Activated CD4-positive, alpha-beta memory T cell treated with anti-CD3 and anti-CD28 coated beads, Interleukin-2, amount 10 ng/mL, durations not matched to agents 7 days and 5 days (primary cell): ENCODE data around the gene SPATA46. TPM values are rescaled to one million over a fixed set of nuclear protein-coding genes. Genes with fewer than 3 reads are reported as not detected.

ENCODE experiments used
- CTCF ChIA-PET: fragments of 350-600 bp; sonication (Branson Sonifier 250); formaldehyde crosslinking; loops from one replicate; lab custom pipeline; 2021; ENCODE audit warnings: antibody characterized with exemption, inconsistent platforms; lab: Charles Lee
- POLR2A ChIA-PET: fragments of 350-600 bp; sonication (Branson Sonifier 250); formaldehyde crosslinking; loops from one replicate; lab custom pipeline; 2021; ENCODE audit warnings: antibody characterized with exemption; lab: Charles Lee
- DNase-seq: peaks from one replicate; pipeline ENCODE4 v3.0.0-alpha.2; 2020
- H3K27ac Mint-ChIP-seq: one replicate; pipeline ENCODE4 v1.8.0; 2021; ENCODE audit warnings: mild to moderate bottlenecking, mixed read lengths
- H3K27me3 Mint-ChIP-seq: one replicate; pipeline ENCODE4 v1.8.0; 2021; ENCODE audit warnings: mixed read lengths
- H3K36me3 Mint-ChIP-seq: one replicate; pipeline ENCODE4 v1.8.0; 2021; ENCODE audit warnings: low read depth, mixed read lengths
- H3K4me1 Mint-ChIP-seq: one replicate; pipeline ENCODE4 v1.8.0; 2021; ENCODE audit warnings: mixed read lengths
- H3K4me3 Mint-ChIP-seq: one replicate; pipeline ENCODE4 v1.8.0; 2021; ENCODE audit warnings: mild to moderate bottlenecking, mixed read lengths
- H3K9me3 Mint-ChIP-seq: one replicate; pipeline ENCODE4 v1.8.0; 2021; ENCODE audit warnings: mixed read lengths
- total RNA-seq, 2 experiments: library from RNA; stranded (reverse); gene quantifications; one replicate each; pipeline ENCODE4 v1.2.3, GENCODE V29; 2021

Gene SPATA46
- total RNA-seq, 2 experiments from 2014 or later: not detected

- no peak for DNase-seq
- H3K4me3 Mint-ChIP-seq: no peak overlapping the region
- peaks cover 14% of the 10 kb centered on the region for H3K27me3 Mint-ChIP-seq
- no peaks in the 10 kb centered on the region for H3K36me3 Mint-ChIP-seq
- H3K9me3 Mint-ChIP-seq: no peaks in the 10 kb centered on the region
- H3K27ac Mint-ChIP-seq: no peak overlapping the region
- H3K4me1 Mint-ChIP-seq: no peaks in the 10 kb centered on the region
- CTCF ChIA-PET: no interaction called here
- POLR2A ChIA-PET: no interaction called here
Measured at GRCh38 chr1:162326559-162326958, 50.1 kb downstream of the SPATA46 start.

- POLR2A ChIA-PET: no interaction called here
- H3K4me3 Mint-ChIP-seq: no peak overlapping the region
- no peaks in the 10 kb centered on the region for H3K9me3 Mint-ChIP-seq
- CTCF ChIA-PET: no interaction called here
- peaks cover 14% of the 10 kb centered on the region for H3K27me3 Mint-ChIP-seq
- no peaks in the 10 kb centered on the region for H3K36me3 Mint-ChIP-seq
- no peak for DNase-seq
- no peak overlapping the region for H3K27ac Mint-ChIP-seq
- H3K4me1 Mint-ChIP-seq: no peaks in the 10 kb centered on the region
Measured at GRCh38 chr1:162324396-162324795, 52.3 kb downstream of the SPATA46 start.

Other genes starting within 250 kb of the SPATA46 start
- gene C1orf226, start 4.9 kb upstream of the SPATA46 start, total RNA-seq: not detected
- gene SH2D1B, start 35.3 kb upstream of the SPATA46 start, total RNA-seq: not detected
- gene UHMK1, start 121.0 kb upstream of the SPATA46 start, total RNA-seq: 10 to 100 TPM; 71.8 to 74.9 TPM
- 10 to 100 TPM; 16.8 TPM for gene UAP1, start 184.9 kb upstream of the SPATA46 start, total RNA-seq